MCF 10A (cell line): ENCODE data around the gene PTGDR2. TPM values are rescaled to one million over a fixed set of nuclear protein-coding genes. Genes with fewer than 3 reads are reported as not detected.

Experiments used
- BruUV-seq: library from RNA; stranded (reverse); fragments of 400-500 nt; replicated peaks from 2 replicates; lab custom pipeline; 2021; lab: Mats Ljungman, UMichigan
- CTCF ChIA-PET: fragments of 300-600 bp; sonication (Branson Sonifier 250); formaldehyde crosslinking; extraction: SDS; loops from one replicate; lab custom pipeline; 2021; ENCODE audit warnings: antibody characterized with exemption, inconsistent platforms; lab: Yijun Ruan, JAX
- POLR2A ChIA-PET: fragments of 300-600, 350-650 bp; sonication (Branson Sonifier 250); formaldehyde crosslinking; extraction: SDS; loops from one replicate; lab custom pipeline; 2020; ENCODE audit warnings: antibody characterized with exemption, inconsistent platforms; lab: Yijun Ruan, JAX
- DNase-seq: peaks from one replicate; pipeline ENCODE4 v3.0.0-alpha.2; 2018; ENCODE audit not compliant: unreplicated experiment
- H3K27ac Mint-ChIP-seq: one replicate; pipeline ENCODE4 v1.8.0; 2022; ENCODE audit warnings: mild to moderate bottlenecking, low read depth, mixed read lengths; ENCODE audit not compliant: unreplicated experiment
- H3K27me3 Mint-ChIP-seq: one replicate; pipeline ENCODE4 v1.8.0; 2022; ENCODE audit warnings: mixed read lengths; ENCODE audit not compliant: insufficient read depth, unreplicated experiment
- H3K36me3 Mint-ChIP-seq: one replicate; pipeline ENCODE4 v1.8.0; 2022; ENCODE audit warnings: mild to moderate bottlenecking, moderate library complexity, mixed read lengths; ENCODE audit not compliant: insufficient read depth, unreplicated experiment
- H3K4me1 Mint-ChIP-seq: one replicate; pipeline ENCODE4 v1.8.0; 2022; ENCODE audit warnings: mixed read lengths; ENCODE audit not compliant: insufficient read depth, unreplicated experiment
- H3K4me3 Mint-ChIP-seq: one replicate; pipeline ENCODE4 v1.8.0; 2022; ENCODE audit warnings: mild to moderate bottlenecking, moderate library complexity, mixed read lengths; ENCODE audit not compliant: unreplicated experiment
- H3K9me3 Mint-ChIP-seq: one replicate; pipeline ENCODE4 v1.8.0; 2022; ENCODE audit warnings: mixed read lengths; ENCODE audit not compliant: unreplicated experiment
- CTCF ChIP-seq: fragments of 200-600 bp; IDR thresholded peaks from one replicate; pipeline ENCODE4 v1.8.0; 2022; ENCODE audit warnings: antibody characterized with exemption, mild to moderate bottlenecking; ENCODE audit not compliant: unreplicated experiment
- intact Hi-C: fragments of 100-400 bp; cut with micrococcal nuclease; formaldehyde crosslinking; loops from 2 replicates; pipeline ENCODE4 v1.14.1; 2022
- total RNA-seq: library from RNA; stranded (reverse); gene quantifications from 2 replicates; pipeline ENCODE4 v1.2.3, GENCODE V29; 2022

Gene PTGDR2
- total RNA-seq, 1 experiment from 2014 or later, result not detected

GRCh38 chr11:60879104-60879503 is 23.4 kb upstream of the PTGDR2 start:
- H3K36me3 Mint-ChIP-seq, result peaks cover 30% of the 10 kb centered on the region
- BruUV-seq, result no TSS peak
- DNase-seq, result no peak
- no peak overlapping the region for H3K27ac Mint-ChIP-seq
- TF ChIP-seq CTCF, result no peak
- no peak overlapping the region for H3K4me3 Mint-ChIP-seq
- no peaks in the 10 kb centered on the region for H3K27me3 Mint-ChIP-seq
- intact Hi-C loops, result no loop called here
- no peaks in the 10 kb centered on the region for H3K9me3 Mint-ChIP-seq
- CTCF ChIA-PET, result no interaction called here
- POLR2A ChIA-PET, result no interaction called here
- no peaks in the 10 kb centered on the region for H3K4me1 Mint-ChIP-seq

- intact Hi-C loops, result no loop called here
- Mint-ChIP-seq H3K4me1 (no peaks in the 10 kb centered on the region), H3K36me3 (peaks cover 26% of the 10 kb centered on the region), H3K4me3 (no peak overlapping the region), H3K27me3 (no peaks in the 10 kb centered on the region), H3K9me3 (no peaks in the 10 kb centered on the region), H3K27ac (no peak overlapping the region)
- no peak for TF ChIP-seq CTCF
- ChIA-PET POLR2A (no interaction called here), CTCF (interaction anchor here (0.6 to 1.2 kb wide), 2 partner anchors 47 to 507 kb away, joined by 3 to 4 read pairs; no protein-coding TSS in a partner anchor)
- DNase-seq, result no peak
- BruUV-seq, result no TSS peak
These were observed 22.7 kb upstream of the PTGDR2 start for GRCh38 chr11:60878245-60879101.

GRCh38 chr11:60876168-60876485 is 20.4 kb upstream of the PTGDR2 start:
- no peaks in the 10 kb centered on the region for H3K4me1 Mint-ChIP-seq
- H3K27ac Mint-ChIP-seq, result no peak overlapping the region
- no peaks in the 10 kb centered on the region for H3K9me3 Mint-ChIP-seq
- peaks cover 26% of the 10 kb centered on the region for H3K36me3 Mint-ChIP-seq
- no peaks in the 10 kb centered on the region for H3K27me3 Mint-ChIP-seq
- ChIA-PET POLR2A (no interaction called here), CTCF (interaction anchor here (0.8 to 1.5 kb wide), 3 partner anchors 14 to 254 kb away, joined by 3 to 6 read pairs (median 3); no protein-coding TSS in a partner anchor)
- intact Hi-C loops, result no loop called here
- no peak overlapping the region for H3K4me3 Mint-ChIP-seq
- TF ChIP-seq CTCF, result no peak
- no peak for DNase-seq
- no TSS peak for BruUV-seq

GRCh38 chr11:60875366-60876167 is 19.8 kb upstream of the PTGDR2 start:
- intact Hi-C loops, result no loop called here
- H3K9me3 Mint-ChIP-seq, result no peaks in the 10 kb centered on the region
- ChIA-PET POLR2A (no interaction called here), CTCF (interaction anchor here (0.6 to 1.1 kb wide), 5 partner anchors 14 to 611 kb away, joined by 3 to 4 read pairs (median 3); no protein-coding TSS in a partner anchor)
- no TSS peak for BruUV-seq
- H3K4me3 Mint-ChIP-seq, result no peak overlapping the region
- DNase-seq, result no peak
- no peak for TF ChIP-seq CTCF
- no peaks in the 10 kb centered on the region for H3K4me1 Mint-ChIP-seq
- peaks cover 20% of the 10 kb centered on the region for H3K36me3 Mint-ChIP-seq
- H3K27me3 Mint-ChIP-seq, result no peaks in the 10 kb centered on the region
- no peak overlapping the region for H3K27ac Mint-ChIP-seq
